PC-3 (cell line): ENCODE results near the gene C16orf92. TPM values are rescaled to one million over a fixed set of nuclear protein-coding genes. Genes with fewer than 3 reads are reported as not detected.

Experiments
- ATAC-seq: fragments of 200-7000 bp; cut with Tn5 transposase; 2 replicates; pipeline ENCODE4 v1.9.1; 2020; ENCODE audit warnings: mild to moderate bottlenecking, moderate library complexity
- BruUV-seq: library from RNA; stranded (reverse); fragments of 400-500 nt; replicated peaks from 2 replicates; lab custom pipeline; 2021; lab: Mats Ljungman, UMichigan
- CTCF ChIA-PET: fragments of 300-600 bp; sonication (Branson Sonifier 250); formaldehyde crosslinking; loops from one replicate; lab custom pipeline; 2022; ENCODE audit warnings: antibody characterized with exemption; lab: Charles Lee
- POLR2A ChIA-PET: fragments of 300-600 bp; sonication (Branson Sonifier 250); formaldehyde crosslinking; loops from one replicate; lab custom pipeline; 2022; ENCODE audit warnings: antibody characterized with exemption; ENCODE audit not compliant: unreplicated experiment; lab: Charles Lee
- DNase-seq: peaks from one replicate; pipeline ENCODE4 v3.0.0-alpha.2; 2015
- H2AFZ ChIP-seq: fragments of 300-600 bp; sonication (generic); 2 replicates; pipeline ENCODE4 v1.6.0; 2016; ENCODE audit warnings: antibody characterized with exemption, low read length
- H3F3A ChIP-seq: fragments of 300-600 bp; sonication (generic); one replicate; pipeline ENCODE4 v1.6.0; 2017; ENCODE audit warnings: antibody characterized with exemption, low read length, control low read depth, mild to moderate bottlenecking; ENCODE audit not compliant: unreplicated experiment
- H3K27ac ChIP-seq: fragments of 300-600 bp; sonication (generic); 2 replicates; pipeline ENCODE4 v1.5.1; 2016; ENCODE audit warnings: mild to moderate bottlenecking, low read length
- H3K27me3 ChIP-seq: fragments of 300-600 bp; sonication (generic); 2 replicates; pipeline ENCODE4 v1.6.1; 2016; ENCODE audit warnings: low read length, mixed read lengths
- H3K36me3 ChIP-seq: fragments of 300-600 bp; sonication (generic); 2 replicates; pipeline ENCODE4 v1.6.1; 2016; ENCODE audit warnings: low read depth, mixed run types, low read length, mixed read lengths
- H3K4me1 ChIP-seq: fragments of 300-600 bp; sonication (generic); 2 replicates; pipeline ENCODE4 v1.5.1; 2016; ENCODE audit warnings: low read length; ENCODE audit not compliant: insufficient read depth
- H3K4me2 ChIP-seq: fragments of 300-600 bp; sonication (generic); 2 replicates; pipeline ENCODE4 v1.6.0; 2016; ENCODE audit warnings: low read length
- H3K4me3 ChIP-seq: fragments of 300-600 bp; sonication (generic); 2 replicates; pipeline ENCODE4 v1.5.1; 2016; ENCODE audit warnings: mild to moderate bottlenecking, low read length, mixed read lengths
- H3K79me2 ChIP-seq: fragments of 300-600 bp; sonication (generic); 2 replicates; pipeline ENCODE4 v1.6.1; 2017; ENCODE audit warnings: low read length, mixed read lengths
- H3K9ac ChIP-seq: fragments of 300-600 bp; sonication (generic); 2 replicates; pipeline ENCODE4 v1.6.0; 2016; ENCODE audit warnings: mild to moderate bottlenecking, low read length
- H3K9me2 ChIP-seq: fragments of 300-600 bp; sonication (generic); replicated peaks from 2 replicates; pipeline ENCODE4 v1.6.1; 2016; ENCODE audit warnings: mixed run types, low read length, mixed read lengths
- H3K9me3 ChIP-seq: fragments of 300-600 bp; sonication (generic); 2 replicates; pipeline ENCODE4 v1.6.1; 2016; ENCODE audit warnings: low read length, mixed read lengths
- H4K20me1 ChIP-seq: fragments of 300-600 bp; sonication (generic); 2 replicates; pipeline ENCODE4 v1.6.1; 2016; ENCODE audit warnings: low read length, mixed read lengths
- CTCF ChIP-seq: fragments of 300-600 bp; sonication (generic); conservative IDR thresholded peaks from 2 replicates; pipeline ENCODE4 v1.5.1; 2017; ENCODE audit warnings: antibody characterized with exemption, low read depth, mild to moderate bottlenecking, low read length
- EZH2 ChIP-seq: fragments of 300-600 bp; sonication (generic); IDR thresholded peaks from one replicate; pipeline ENCODE4 v1.6.1; 2017; ENCODE audit warnings: antibody characterized with exemption, mild to moderate bottlenecking, low read length; ENCODE audit not compliant: unreplicated experiment
- EZH2phosphoT487 ChIP-seq: fragments of 300-600 bp; sonication (generic); IDR thresholded peaks from 2 replicates; pipeline ENCODE4 v1.6.1; 2018; ENCODE audit warnings: mild to moderate bottlenecking, antibody characterized with exemption, low read length, borderline replicate concordance
- intact Hi-C: fragments of 100-400 bp; cut with micrococcal nuclease; formaldehyde crosslinking; loops from 2 replicates; pipeline ENCODE4 v1.9.0; 2023
- total RNA-seq: library from RNA; depleted of rRNA; stranded (reverse); fragments of >200 nt; gene quantifications from 2 replicates; pipeline ENCODE4 v1.2.3, GENCODE V29; 2014

Gene C16orf92
- total RNA-seq, 1 experiment from 2014 or later = not detected

DNA sequence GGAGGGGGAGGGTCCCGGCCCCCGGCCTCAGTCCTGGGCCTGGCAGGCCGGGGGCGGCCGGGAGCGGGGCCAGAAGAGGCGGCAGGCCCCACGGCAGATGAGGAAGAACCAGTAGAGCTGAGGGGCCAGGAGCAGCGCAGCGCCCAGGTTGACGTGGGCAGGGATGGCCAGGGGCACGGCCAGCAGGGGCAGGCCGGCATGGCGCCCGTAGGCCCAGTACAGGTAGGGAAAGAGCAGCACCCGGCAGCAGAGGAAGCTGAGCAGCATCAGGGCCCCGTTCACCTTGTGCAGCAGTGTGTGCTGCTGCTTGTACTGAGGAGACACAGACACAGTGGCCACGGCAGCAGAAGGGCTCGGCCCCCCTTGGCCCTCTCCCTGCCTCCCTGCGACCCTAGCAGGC lies 2.2 kb downstream of the C16orf92 start:
- Histone ChIP-seq H3K36me3 (no peaks in the 10 kb centered on the region), H3K9ac (no peak overlapping the region), H4K20me1 (no peaks in the 10 kb centered on the region), H2AFZ (no peak overlapping the region), H3K79me2 (no peaks in the 10 kb centered on the region), H3K4me3 (no peak overlapping the region), H3K4me1 (no peaks in the 10 kb centered on the region), H3K9me2 (no peaks in the 10 kb centered on the region), H3K4me2 (no peak overlapping the region), H3K27ac (no peak overlapping the region), H3F3A (no peaks in the 10 kb centered on the region), H3K27me3 (no peaks in the 10 kb centered on the region), H3K9me3 (no peaks in the 10 kb centered on the region)
- intact Hi-C loops = no loop called here
- ATAC-seq = no peak
- POLR2A ChIA-PET = no interaction called here
- CTCF ChIA-PET = no interaction called here
- TF ChIP-seq EZH2phosphoT487 (no peak), CTCF (no peak), EZH2 (no peak)
- no TSS peak for BruUV-seq
- no peak for DNase-seq

- Histone ChIP-seq H3K4me3 (no peak overlapping the region), H3K36me3 (no peaks in the 10 kb centered on the region), H3K9me2 (no peaks in the 10 kb centered on the region), H3K9me3 (no peaks in the 10 kb centered on the region), H3K4me1 (no peaks in the 10 kb centered on the region), H2AFZ (no peak overlapping the region), H4K20me1 (no peaks in the 10 kb centered on the region), H3K79me2 (no peaks in the 10 kb centered on the region), H3F3A (no peaks in the 10 kb centered on the region), H3K27ac (no peak overlapping the region), H3K27me3 (no peaks in the 10 kb centered on the region), H3K4me2 (no peak overlapping the region), H3K9ac (no peak overlapping the region)
- DNase-seq (no peak), ATAC-seq (no peak)
- no TSS peak for BruUV-seq
- TF ChIP-seq CTCF = no peak
- POLR2A ChIA-PET = no interaction called here
- CTCF ChIA-PET = no interaction called here
- intact Hi-C loops = no loop called here
Observed at GRCh38 chr16:30025574-30025973, 2.6 kb downstream of the C16orf92 start.

- TF ChIP-seq CTCF (no peak), EZH2phosphoT487 (no peak), EZH2 (no peak)
- POLR2A ChIA-PET = no interaction called here
- no peak for DNase-seq
- Histone ChIP-seq H3K79me2 (no peaks in the 10 kb centered on the region), H3K4me2 (no peak overlapping the region), H3K36me3 (no peaks in the 10 kb centered on the region), H3K9ac (no peak overlapping the region), H3K4me3 (no peak overlapping the region), H3F3A (no peaks in the 10 kb centered on the region), H3K27ac (no peak overlapping the region), H3K9me3 (no peaks in the 10 kb centered on the region), H3K27me3 (no peaks in the 10 kb centered on the region), H2AFZ (no peak overlapping the region), H3K4me1 (no peaks in the 10 kb centered on the region), H3K9me2 (no peaks in the 10 kb centered on the region), H4K20me1 (no peaks in the 10 kb centered on the region)
- no peak for ATAC-seq
- CTCF ChIA-PET = no interaction called here
- intact Hi-C loops = no loop called here
- no TSS peak for BruUV-seq
Observed at GRCh38 chr16:30026449-30026848, 3.5 kb downstream of the C16orf92 start.
